ENCODE results near the gene PPP6R1. TPM values are rescaled to one million over a fixed set of nuclear protein-coding genes. Genes with fewer than 3 reads are reported as not detected.

Gene PPP6R1
- total and polyA plus RNA-seq, 11 donors: 28.6 to 60.4 (median 41.1) TPM

DNA sequence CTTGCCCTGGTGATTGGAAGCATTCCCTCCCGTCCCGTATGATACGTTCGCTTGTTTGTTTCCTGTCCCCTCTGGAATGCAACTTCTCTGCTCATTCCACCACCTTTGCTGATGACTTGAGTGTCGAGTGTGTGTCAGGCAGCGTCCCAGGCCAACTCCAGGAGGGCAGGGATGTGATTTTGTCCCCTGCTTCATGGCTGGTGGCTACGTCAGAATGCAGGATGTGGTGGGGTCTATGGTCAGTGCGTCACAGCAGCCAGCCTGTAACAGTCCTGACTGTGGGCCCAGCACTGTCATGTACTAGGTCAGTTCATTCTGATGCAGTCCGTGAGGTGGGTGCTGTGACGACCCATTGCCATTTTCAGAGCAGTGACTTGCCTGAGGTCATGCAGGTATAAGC lies 41.2 kb upstream of the PPP6R1 start:
- no peak for ATAC-seq
- 91 to 95% (median 93%) methylated on average over 10 of the region's 10 CpGs for WGBS, 4 donors
- Histone ChIP-seq H3K36me3 (peaks cover 0 to 29% (median 5%) of the 10 kb centered on the region in 9 donors), H3K27ac (no peak overlapping the region), H3K9me3 (no peaks in the 10 kb centered on the region), H3K4me3 (no peak overlapping the region), H3K27me3 (no peaks in the 10 kb centered on the region), H3K4me1 (peaks cover 0 to 10% (median 4%) of the 10 kb centered on the region in 12 donors)
- intact Hi-C loops (cut with DNase I): loop anchor here (2.0 to 10.0 kb wide), 8 partner anchors 37 to 202 kb away; partner anchors contain the start of genes TMEM238 (in 6 of the 10), KMT5C (in 3 of the 10), IL11 (in 2 of the 10) and RPL28 (in 2 of the 10)
- DNase-seq: no peak
- no peak for TF ChIP-seq POLR2A (IDR thresholded peaks at IDR 0.05)
- TF ChIP-seq, protein P1, sequence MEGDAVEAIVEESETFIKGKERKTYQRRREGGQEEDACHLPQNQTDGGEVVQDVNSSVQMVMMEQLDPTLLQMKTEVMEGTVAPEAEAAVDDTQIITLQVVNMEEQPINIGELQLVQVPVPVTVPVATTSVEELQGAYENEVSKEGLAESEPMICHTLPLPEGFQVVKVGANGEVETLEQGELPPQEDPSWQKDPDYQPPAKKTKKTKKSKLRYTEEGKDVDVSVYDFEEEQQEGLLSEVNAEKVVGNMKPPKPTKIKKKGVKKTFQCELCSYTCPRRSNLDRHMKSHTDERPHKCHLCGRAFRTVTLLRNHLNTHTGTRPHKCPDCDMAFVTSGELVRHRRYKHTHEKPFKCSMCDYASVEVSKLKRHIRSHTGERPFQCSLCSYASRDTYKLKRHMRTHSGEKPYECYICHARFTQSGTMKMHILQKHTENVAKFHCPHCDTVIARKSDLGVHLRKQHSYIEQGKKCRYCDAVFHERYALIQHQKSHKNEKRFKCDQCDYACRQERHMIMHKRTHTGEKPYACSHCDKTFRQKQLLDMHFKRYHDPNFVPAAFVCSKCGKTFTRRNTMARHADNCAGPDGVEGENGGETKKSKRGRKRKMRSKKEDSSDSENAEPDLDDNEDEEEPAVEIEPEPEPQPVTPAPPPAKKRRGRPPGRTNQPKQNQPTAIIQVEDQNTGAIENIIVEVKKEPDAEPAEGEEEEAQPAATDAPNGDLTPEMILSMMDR (IDR thresholded peaks at IDR 0.05): no peak

GRCh38 chr19:55297267-55297666 lies 38.5 kb upstream of the PPP6R1 start:
- 92 to 95% (median 93%) methylated on average over 9 to 10 of the region's 10 CpGs for WGBS, 4 donors
- Histone ChIP-seq H3K9me3 (no peaks in the 10 kb centered on the region), H3K4me1 (peaks cover 0 to 10% (median 4%) of the 10 kb centered on the region in 12 donors), H3K27ac (no peak overlapping the region), H3K36me3 (peaks cover 0 to 22% (median 5%) of the 10 kb centered on the region in 9 donors), H3K27me3 (no peaks in the 10 kb centered on the region), H3K4me3 (no peak overlapping the region)
- no peak for TF ChIP-seq POLR2A (IDR thresholded peaks at IDR 0.05)
- TF ChIP-seq, protein P1 (IDR thresholded peaks at IDR 0.05): no peak
- DNase-seq: no peak
- ATAC-seq: no peak
- intact Hi-C loops (cut with DNase I): no loop called here

- Histone ChIP-seq H3K4me3 (no peak overlapping the region), H3K27me3 (no peaks in the 10 kb centered on the region), H3K4me1 (peaks cover 0 to 16% (median 0%) of the 10 kb centered on the region in 12 donors), H3K27ac (no peak overlapping the region), H3K9me3 (no peaks in the 10 kb centered on the region), H3K36me3 (peaks cover 0 to 11% (median 0%) of the 10 kb centered on the region in 9 donors)
- TF ChIP-seq, protein P1 (IDR thresholded peaks at IDR 0.05): no peak
- no peak for TF ChIP-seq POLR2A (IDR thresholded peaks at IDR 0.05)
- DNase-seq (no peak), ATAC-seq (no peak)
- WGBS, 4 donors: 94 to 98% (median 95%) methylated on average over 9 of the region's 9 CpGs
- intact Hi-C loops (cut with DNase I): loop anchor here in 1 of 10 donors (10.0 kb wide), 1 partner anchor 316 kb away; the partner anchor contains the start of genes ZNF524 and ZNF865
Observed at GRCh38 chr19:55289117-55289796, 30.4 kb upstream of the PPP6R1 start.

- no peak overlapping the region for H3K4me3 ChIP-seq
- DNase-seq (no peak), ATAC-seq (no peak)
- peaks cover 0 to 7% (median 0%) of the 10 kb centered on the region in 9 donors for H3K36me3 ChIP-seq
- H3K9me3 ChIP-seq: no peaks in the 10 kb centered on the region
- TF ChIP-seq POLR2A (IDR thresholded peaks at IDR 0.05): no peak
- TF ChIP-seq, protein P1 (IDR thresholded peaks at IDR 0.05): no peak
- H3K27me3 ChIP-seq: no peaks in the 10 kb centered on the region
- WGBS, 4 donors: 88 to 98% (median 92%) methylated on average over 6 to 21 of the region's 21 CpGs
- peaks cover 0 to 24% (median 0%) of the 10 kb centered on the region in 12 donors for H3K4me1 ChIP-seq
- peak overlapping the region in 1 of 12 donors; percentile 11 for H3K27ac ChIP-seq
- intact Hi-C loops (cut with DNase I): loop anchor here in 1 of 10 donors (10.0 kb wide), 1 partner anchor 317 kb away; the partner anchor contains the start of genes ZNF524 and ZNF865
Observed at GRCh38 chr19:55287361-55288079, 28.7 kb upstream of the PPP6R1 start.
